OCI-M1 (cell line): Measurements from ENCODE around the gene SESN1.
"Not testable (repeated sequence)": the region's sequence is repeated elsewhere in the genome, so short reads cannot be mapped to it uniquely, and the experiment has no call there.

Source experiments
- DNase-seq: peaks from one replicate; lab custom pipeline; 2025; lab: John Stamatoyannopoulos, UW

SESN1 gene

DNA sequence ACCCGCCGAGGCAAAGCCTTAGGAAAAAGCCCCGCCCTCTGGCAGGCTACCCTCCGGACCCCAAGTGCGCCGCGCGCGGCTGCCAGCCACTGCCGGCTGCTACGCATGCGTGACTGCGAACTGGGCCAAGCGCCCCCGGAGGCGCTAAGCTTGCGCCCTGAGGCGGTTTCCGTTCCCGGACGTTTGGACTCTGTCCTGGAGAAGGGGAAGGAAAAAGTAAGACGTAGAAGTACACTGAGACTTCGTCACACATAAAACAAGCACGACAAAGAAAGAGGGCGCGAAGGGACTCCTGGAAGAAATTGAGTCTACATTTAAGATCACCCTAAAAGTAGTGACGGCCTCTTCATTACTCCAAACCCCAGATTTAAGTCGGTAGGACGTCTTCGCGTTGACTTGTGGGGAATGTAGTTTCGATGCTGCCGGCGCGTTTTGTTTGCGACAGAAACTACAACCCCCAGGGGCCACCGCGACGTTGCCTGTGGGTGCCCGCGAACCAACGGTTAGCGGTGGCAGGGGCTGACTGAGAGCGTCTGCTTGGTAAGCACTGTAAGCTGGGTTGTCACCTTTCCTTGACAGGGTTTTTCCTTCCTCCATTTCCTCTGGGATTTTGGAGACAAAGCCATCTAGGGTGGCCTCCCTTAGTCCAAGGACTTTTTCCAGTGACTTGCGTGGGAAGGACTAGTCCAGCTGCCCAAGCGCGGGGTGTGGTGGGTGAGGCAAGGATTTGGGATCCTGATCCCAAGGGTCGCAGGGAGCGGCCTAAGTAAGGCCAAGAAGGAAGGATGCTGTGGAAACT lies 589 bp upstream of the SESN1 start, which contains the start of gene CEP57L1:
Gene CEP57L1, plus strand, starts transcription at position 472 of the 799 bp plus-strand sequence. CDS start 49,715 bp downstream, outside the sequence.
- peak; percentile 99 for DNase-seq

- peak; percentile 62 for DNase-seq
Observed at GRCh38 chr6:109093732-109094415, 772 bp downstream of the SESN1 start.

DNA sequence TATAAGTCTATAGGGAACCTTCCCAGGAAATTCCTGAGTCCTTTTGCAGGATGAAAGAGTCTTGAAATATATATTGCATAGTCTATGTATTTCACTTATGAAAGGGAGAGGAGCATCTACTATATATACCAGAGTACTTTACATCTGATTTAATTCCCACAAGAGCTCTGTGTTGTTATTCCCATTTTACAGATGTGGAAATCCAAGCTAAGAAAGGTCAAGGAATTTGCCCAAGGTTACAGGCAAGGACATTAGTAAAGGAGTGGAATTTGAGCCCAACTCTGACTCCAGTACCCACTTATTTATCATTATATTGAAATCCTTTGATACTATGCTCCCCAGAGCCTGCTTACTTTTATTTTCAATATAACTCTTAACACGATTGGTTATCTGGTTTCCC lies 2.6 kb downstream of the SESN1 start:
- DNase-seq: no peak

- DNase-seq: no peak
Observed at GRCh38 chr6:109091314-109092024, 3.2 kb downstream of the SESN1 start.

GRCh38 chr6:109088995-109089394 lies 5.7 kb downstream of the SESN1 start:
- no peak for DNase-seq

DNA sequence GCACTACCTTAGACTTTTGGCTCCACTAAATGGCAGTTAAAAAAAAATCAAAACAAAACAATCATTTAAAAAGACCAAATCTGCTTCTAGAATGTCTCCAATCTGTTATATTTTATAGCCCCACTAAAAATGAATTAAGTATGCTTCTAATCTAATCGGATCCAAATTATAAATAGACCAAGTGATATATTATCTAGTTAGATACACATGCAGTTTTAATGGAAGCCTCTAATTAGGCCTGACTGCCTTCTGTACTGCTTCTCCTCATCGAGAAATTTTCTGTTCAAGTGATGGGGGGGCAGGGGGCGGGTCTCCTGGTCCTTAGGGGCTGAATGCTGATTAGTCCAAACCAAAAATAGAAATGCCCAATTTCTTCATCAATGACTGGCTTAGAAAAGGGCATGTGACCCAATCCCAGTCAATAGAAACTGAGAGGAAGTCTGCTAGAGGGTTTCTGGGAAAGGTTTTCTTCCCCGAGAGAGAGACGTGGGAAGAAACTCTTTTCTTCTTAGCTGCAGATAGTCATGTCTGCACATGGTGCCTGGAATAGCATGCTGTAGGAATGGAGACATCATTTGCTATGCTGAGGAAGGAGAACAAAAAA lies 6.9 kb downstream of the SESN1 start:
- DNase-seq: peak; percentile 95

DNA sequence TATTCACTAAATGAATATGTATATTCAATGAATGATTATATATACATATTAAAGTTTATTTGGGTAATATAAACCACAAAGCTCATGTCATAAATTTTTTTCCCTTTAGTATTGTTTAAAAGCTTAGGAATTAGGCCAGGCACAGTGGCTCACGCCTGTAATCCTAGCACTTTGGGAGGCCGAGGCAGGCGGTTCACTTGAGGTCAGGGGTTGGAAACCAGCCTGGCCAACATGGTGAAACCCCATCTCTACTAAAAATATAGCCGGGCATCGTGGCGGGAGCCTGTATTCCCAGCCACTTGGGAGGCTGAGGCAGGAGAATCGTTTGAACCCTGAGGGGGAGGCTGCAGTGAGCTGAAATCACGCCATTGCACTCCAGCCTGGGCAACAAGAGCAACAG lies 10.5 kb downstream of the SESN1 start:
- DNase-seq: not testable (repeated sequence)

DNA sequence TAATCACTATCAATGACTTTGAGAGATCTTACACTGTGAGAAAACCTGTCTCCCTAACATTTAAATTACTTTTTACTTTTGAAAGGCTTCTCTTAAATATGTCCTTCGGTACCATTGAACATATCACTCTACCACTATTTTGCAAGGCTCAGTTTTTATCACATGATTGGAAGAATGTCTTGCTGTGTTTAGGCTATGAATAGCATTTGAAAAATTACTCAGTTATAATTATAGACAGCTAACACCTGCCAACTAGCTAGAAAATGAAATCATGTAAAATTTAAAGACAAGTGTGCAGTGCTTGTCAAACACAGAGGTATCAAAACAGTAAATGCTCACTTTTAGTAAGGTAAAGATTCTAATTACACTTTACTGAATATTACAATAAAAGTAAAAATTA lies 11.0 kb downstream of the SESN1 start:
- no peak for DNase-seq

- DNase-seq: peak; percentile 71
Observed at GRCh38 chr6:109082188-109082577, 12.5 kb downstream of the SESN1 start.

- peak; percentile 65 for DNase-seq
Observed at GRCh38 chr6:109081516-109082187, 13.0 kb downstream of the SESN1 start.

DNA sequence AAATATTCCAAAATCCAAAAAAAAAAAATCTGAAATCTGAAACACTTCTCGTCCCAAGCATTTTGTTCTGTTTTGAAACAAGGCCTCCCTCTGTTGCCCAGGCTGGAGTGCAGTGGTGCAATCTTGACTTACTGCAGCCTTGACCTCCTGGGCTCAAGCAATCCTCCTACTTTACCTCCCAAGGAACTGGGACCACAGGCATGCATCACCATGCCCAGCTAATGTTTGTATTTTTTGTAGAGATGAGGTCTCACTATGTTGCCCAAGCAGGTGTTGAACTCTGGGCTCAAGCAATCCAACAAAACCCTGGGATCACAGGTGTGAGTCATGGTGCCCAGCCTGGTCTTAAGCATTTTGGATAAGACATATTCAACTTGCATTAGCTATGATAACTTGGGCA lies 13.6 kb downstream of the SESN1 start:
- peak; percentile 32 for DNase-seq

DNA sequence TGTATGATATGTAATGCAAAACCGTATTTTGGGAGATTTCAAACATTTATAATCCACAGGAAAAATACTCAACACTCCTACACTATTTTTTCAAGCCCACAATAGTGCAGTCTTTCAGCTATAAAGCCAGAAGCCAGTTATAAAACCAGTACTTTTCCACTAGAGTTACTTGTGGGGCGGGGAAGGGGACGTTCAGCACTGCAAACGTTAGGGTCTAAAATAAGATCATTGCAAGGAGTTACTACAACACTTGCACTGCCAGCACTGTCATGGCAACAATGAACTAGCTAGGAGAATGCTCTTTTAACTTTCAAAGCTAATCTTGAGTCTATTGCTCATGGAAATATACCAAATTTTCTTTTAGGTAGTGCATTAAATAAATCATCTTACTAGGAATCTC lies 14.7 kb downstream of the SESN1 start:
- DNase-seq: peak; percentile 73

DNA sequence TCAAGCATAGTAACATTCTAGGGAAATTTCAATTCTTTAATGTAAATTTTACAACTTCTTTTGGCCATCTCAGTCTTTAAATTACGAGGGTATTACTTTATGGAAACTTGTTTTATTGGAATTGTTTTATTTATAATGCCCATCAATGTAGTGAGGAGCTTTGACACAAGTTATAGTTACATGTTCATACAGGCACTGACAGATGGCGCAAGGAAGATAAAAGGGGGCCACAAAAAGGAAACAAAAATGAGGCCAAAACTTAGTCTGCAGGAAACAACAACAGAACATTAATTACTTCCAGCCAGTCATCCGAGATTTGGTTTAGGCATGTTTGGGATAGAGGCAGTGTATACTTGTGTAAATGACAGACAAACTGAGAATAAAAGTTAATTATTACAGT lies 18.3 kb downstream of the SESN1 start:
- DNase-seq: peak; percentile 31

GRCh38 chr6:109075934-109076333 lies 18.7 kb downstream of the SESN1 start:
- no peak for DNase-seq

- DNase-seq: no peak
Observed at GRCh38 chr6:109074133-109074415, 20.6 kb downstream of the SESN1 start.

- DNase-seq: peak; percentile 90
Observed at GRCh38 chr6:109073344-109074132, 21.1 kb downstream of the SESN1 start.

DNA sequence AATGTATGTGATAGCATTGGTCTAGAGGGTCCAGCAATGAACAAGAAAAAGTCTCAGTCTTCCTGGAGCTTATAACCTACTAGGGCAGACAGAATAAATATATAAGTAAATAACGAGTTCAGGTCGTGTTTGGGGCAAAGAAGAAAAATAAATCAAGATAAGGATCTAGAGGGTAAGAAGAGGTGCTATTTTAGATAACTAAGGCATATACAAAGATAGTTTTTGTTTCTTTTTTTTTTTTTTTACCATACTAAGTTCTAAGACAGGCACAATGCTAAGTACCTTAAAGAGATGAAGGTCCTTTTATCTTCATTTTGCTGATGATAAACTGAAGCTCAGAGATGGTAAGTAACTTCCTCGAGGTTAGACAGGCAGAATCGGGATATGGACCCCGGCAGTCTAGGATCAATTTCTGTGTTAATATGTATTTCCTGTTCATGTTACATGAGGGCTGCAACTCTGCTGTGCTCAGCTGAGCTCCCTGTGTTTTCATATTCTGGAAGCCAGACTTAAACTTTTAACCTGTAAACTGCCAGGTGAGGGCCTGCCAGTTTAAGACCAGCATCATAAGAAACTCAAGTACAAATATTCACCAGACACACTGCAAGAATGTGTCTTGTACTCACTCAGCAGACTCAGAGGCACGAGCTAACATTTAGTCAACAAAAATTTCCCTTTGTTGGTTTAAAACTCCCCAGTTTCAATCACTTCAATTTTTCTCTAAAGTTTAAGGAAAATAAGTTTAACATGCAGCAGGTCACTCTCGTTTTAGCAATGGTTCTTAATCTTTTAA lies 23.3 kb downstream of the SESN1 start:
- DNase-seq: no peak

DNA sequence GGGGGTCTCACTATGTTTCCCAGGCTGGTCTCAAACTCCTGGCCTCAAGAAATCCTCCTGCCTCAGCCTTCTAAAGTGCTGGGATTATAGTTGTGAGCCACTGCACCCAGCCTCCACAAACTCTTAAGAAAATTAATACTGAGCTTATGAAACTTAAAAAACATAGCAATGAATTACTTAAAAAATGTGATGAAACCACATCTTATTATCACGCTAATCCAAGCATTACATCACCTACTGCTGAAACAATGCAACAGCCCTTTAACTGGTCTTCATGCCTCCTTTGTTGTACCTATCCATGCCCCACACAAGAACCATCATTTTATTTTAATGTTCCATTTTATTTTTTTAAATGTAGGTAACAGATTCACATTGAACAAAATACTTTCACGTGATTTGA lies 24.9 kb downstream of the SESN1 start:
- DNase-seq: no peak

DNA sequence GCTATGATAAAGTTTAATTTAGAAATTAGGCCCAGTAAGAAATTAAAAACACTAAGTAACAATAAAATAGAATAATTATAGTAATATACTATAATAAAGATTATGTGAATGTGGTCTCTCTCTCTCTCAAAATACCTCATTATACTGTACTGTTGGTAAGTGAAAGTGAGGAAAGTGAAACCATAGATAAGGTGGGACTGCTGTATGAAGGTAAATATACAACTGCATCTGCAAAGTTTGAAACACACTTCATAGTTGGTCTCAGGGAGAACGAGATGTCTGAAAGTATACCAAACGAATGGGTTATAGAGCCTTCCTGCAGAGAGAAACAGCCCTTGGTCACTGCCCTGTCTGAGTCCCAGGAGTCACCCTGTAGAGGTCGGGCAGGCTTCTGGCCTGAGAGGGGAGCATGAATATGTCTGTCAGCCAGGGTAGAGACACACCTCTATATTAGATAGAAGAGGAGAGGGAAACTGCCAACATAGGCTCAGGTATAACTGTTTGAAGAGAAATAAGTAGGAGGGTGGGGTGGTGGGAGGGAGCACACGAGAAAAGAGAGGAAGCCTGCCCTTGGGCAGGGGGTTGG lies 31.8 kb downstream of the SESN1 start:
- peak; percentile 31 for DNase-seq

- DNase-seq: no peak
Observed at GRCh38 chr6:109062216-109062615, 32.4 kb downstream of the SESN1 start.
